ENCODE measurements around the gene PDE6G. TPM values are rescaled to one million over a fixed set of nuclear protein-coding genes. Genes with fewer than 3 reads are reported as not detected.

The PDE6G gene
- total and polyA plus RNA-seq, 2 of the 4 experiments (the other 2 are of a cell fraction) = 2.7 TPM; not detected in 1

GRCh38 chr17:81705518-81706231 is 49.3 kb upstream of the PDE6G start (continued):
- TF ChIP-seq USF2 (IDR thresholded peaks at IDR 0.05; ENCODE audit: low read depth, low read length) (no peak), CHD1 (IDR thresholded peaks at IDR 0.05; ENCODE audit: low read depth, low read length) (no peak), MAZ (IDR thresholded peaks at IDR 0.05; ENCODE audit: borderline replicate concordance, low read depth, low read length) (no peak)
